IMR-90 (cell line): Measurements from ENCODE around the gene ARPC5. TPM values are rescaled to one million over a fixed set of nuclear protein-coding genes. Genes with fewer than 3 reads are reported as not detected.

Source experiments
- ATAC-seq: fragments of 200-7000 bp; cut with Tn5 transposase; 2 replicates; pipeline ENCODE4 v1.9.1; 2020; ENCODE audit warnings: low read depth, mild to moderate bottlenecking, moderate library complexity
- BruUV-seq: library from RNA; stranded (reverse); fragments of 400-500 nt; replicated peaks from 2 replicates; lab custom pipeline; 2021; lab: Mats Ljungman, UMichigan
- CTCF ChIA-PET: fragments of 300-600 bp; formaldehyde crosslinking; extraction: SDS; loops from one replicate; lab custom pipeline; 2021; ENCODE audit warnings: antibody characterized with exemption; lab: Yijun Ruan, JAX
- POLR2A ChIA-PET: fragments of 300-600 bp; sonication (Branson Sonifier 250); formaldehyde crosslinking; loops from one replicate; lab custom pipeline; 2022; ENCODE audit warnings: antibody characterized with exemption; ENCODE audit not compliant: unreplicated experiment; lab: Charles Lee
- DNase-seq: peaks from one replicate; pipeline ENCODE4 v3.0.0; 2013
- H2AFZ ChIP-seq: replicated peaks from 2 replicates; pipeline ENCODE3; 2013; ENCODE audit warnings: low read length, mild to moderate bottlenecking; ENCODE audit not compliant: poor library complexity
- H2AK5ac ChIP-seq: 2 replicates; pipeline ENCODE4 v1.6.1; 2013; ENCODE audit warnings: low read depth, low read length, inconsistent platforms
- H2AK9ac ChIP-seq: replicated peaks from 2 replicates; pipeline ENCODE3; 2013; ENCODE audit warnings: mild to moderate bottlenecking, low read depth, low read length, moderate library complexity; ENCODE audit not compliant: poor library complexity
- H2BK120ac ChIP-seq: 2 replicates; pipeline ENCODE4 v1.6.1; 2013; ENCODE audit warnings: low read depth, low read length, inconsistent platforms
- H2BK15ac ChIP-seq: 3 replicates; pipeline ENCODE4 v1.6.1; 2013; ENCODE audit warnings: low read depth, low read length, inconsistent platforms
- H2BK20ac ChIP-seq: 2 replicates; pipeline ENCODE4 v1.6.1; 2013; ENCODE audit warnings: low read depth, mild to moderate bottlenecking, inconsistent platforms, low read length, moderate library complexity
- H2BK5ac ChIP-seq: 2 replicates; pipeline ENCODE4 v1.6.1; 2013; ENCODE audit warnings: mild to moderate bottlenecking, low read depth, low read length, inconsistent platforms; ENCODE audit not compliant: poor library complexity, severe bottlenecking
- H3K14ac ChIP-seq: replicated peaks from 2 replicates; pipeline ENCODE4 v1.6.1; 2013; ENCODE audit warnings: low read depth, low read length, inconsistent platforms
- H3K18ac ChIP-seq: 2 replicates; pipeline ENCODE4 v1.6.1; 2013; ENCODE audit warnings: low read depth, low read length, control low read depth
- H3K23ac ChIP-seq: 2 replicates; pipeline ENCODE4 v1.6.1; 2013; ENCODE audit warnings: low read depth, low read length, inconsistent platforms
- H3K27ac ChIP-seq: 2 replicates; pipeline ENCODE4 v1.5.1; 2013; ENCODE audit warnings: mild to moderate bottlenecking, control low read depth, low read length; ENCODE audit not compliant: insufficient read depth
- H3K27me3 ChIP-seq: 2 replicates; pipeline ENCODE4 v1.6.1; 2013; ENCODE audit warnings: low read length; ENCODE audit not compliant: control insufficient read depth, insufficient read depth
- H3K36me3 ChIP-seq: 2 replicates; pipeline ENCODE4 v1.6.1; 2013; ENCODE audit warnings: low read length, mixed read lengths; ENCODE audit not compliant: control insufficient read depth, insufficient read depth
- H3K4ac ChIP-seq: 2 replicates; pipeline ENCODE4 v1.6.1; 2013; ENCODE audit warnings: low read depth, low read length, inconsistent platforms
- H3K4me1 ChIP-seq: 2 replicates; pipeline ENCODE4 v1.6.1; 2013; ENCODE audit warnings: low read length, mixed read lengths; ENCODE audit not compliant: control insufficient read depth, insufficient read depth
- H3K4me2 ChIP-seq: 2 replicates; pipeline ENCODE4 v1.6.1; 2013; ENCODE audit warnings: low read depth, mild to moderate bottlenecking, control low read depth, low read length, moderate library complexity
- H3K4me3 ChIP-seq: 2 replicates; pipeline ENCODE4 v1.5.1; 2013; ENCODE audit warnings: low read depth, mild to moderate bottlenecking, control low read depth, low read length, moderate library complexity; ENCODE audit not compliant: insufficient read depth
- H3K56ac ChIP-seq: 2 replicates; pipeline ENCODE4 v1.6.1; 2013; ENCODE audit warnings: low read length, inconsistent platforms; ENCODE audit not compliant: insufficient read depth; ENCODE audit errors: extremely low read depth
- H3K79me1 ChIP-seq, 2 experiments: 2 replicates each; pipeline ENCODE4 v1.6.1; 2013; ENCODE audit warnings: low read length in 2 of 2, inconsistent platforms in 1 of 2, low read depth in 1 of 2
- H3K9ac ChIP-seq: 2 replicates; pipeline ENCODE4 v1.6.1; 2013; ENCODE audit warnings: low read depth, low read length, control low read depth
- H3K9me1 ChIP-seq: 2 replicates; pipeline ENCODE4 v1.6.1; 2013; ENCODE audit warnings: low read length, inconsistent platforms; ENCODE audit not compliant: insufficient read depth
- H3K9me3 ChIP-seq: 2 replicates; pipeline ENCODE4 v1.6.1; 2013; ENCODE audit warnings: low read length; ENCODE audit not compliant: control insufficient read depth, insufficient read depth
- H4K20me1 ChIP-seq: 2 replicates; pipeline ENCODE4 v1.6.1; 2013; ENCODE audit warnings: low read length, inconsistent platforms; ENCODE audit not compliant: insufficient read depth
- H4K5ac ChIP-seq: 2 replicates; pipeline ENCODE4 v1.6.1; 2013; ENCODE audit warnings: mild to moderate bottlenecking, low read depth, low read length, control low read depth
- H4K8ac ChIP-seq, 2 experiments: 2 replicates each; pipeline ENCODE4 v1.6.1; 2013; ENCODE audit warnings: low read depth in 2 of 2, low read length in 2 of 2, control low read depth in 1 of 2, inconsistent platforms in 1 of 2
- H4K91ac ChIP-seq: 2 replicates; pipeline ENCODE4 v1.6.1; 2013; ENCODE audit warnings: low read depth, low read length, inconsistent platforms; ENCODE audit not compliant: insufficient read depth
- CEBPB ChIP-seq: IDR thresholded peaks from 2 replicates; pipeline ENCODE4 v1.6.1; 2012; ENCODE audit warnings: low read depth, low read length, improper control_type of control experiment
- CTCF ChIP-seq: conservative IDR thresholded peaks from 2 replicates; pipeline ENCODE4 v1.5.1; 2012; ENCODE audit warnings: mild to moderate bottlenecking, low read depth, low read length, improper control_type of control experiment
- ELK1 ChIP-seq: fragments of 150-350 bp; IDR thresholded peaks from 2 replicates; pipeline ENCODE4 v1.6.1; 2016; ENCODE audit warnings: low read depth, mild to moderate bottlenecking, low read length, moderate library complexity, borderline replicate concordance
- MXI1 ChIP-seq: IDR thresholded peaks from 2 replicates; pipeline ENCODE4 v1.6.1; 2012; ENCODE audit warnings: low read depth, mild to moderate bottlenecking, low read length, moderate library complexity, borderline replicate concordance
- RAD21 ChIP-seq: IDR thresholded peaks from 2 replicates; pipeline ENCODE4 v1.6.1; 2012; ENCODE audit warnings: low read length, improper control_type of control experiment
- SMC3 ChIP-seq: fragments of 150-350 bp; IDR thresholded peaks from 2 replicates; pipeline ENCODE4 v1.6.1; 2016; ENCODE audit warnings: low read depth, mild to moderate bottlenecking, antibody characterized with exemption, low read length, moderate library complexity
- USF2 ChIP-seq: fragments of 150-350 bp; IDR thresholded peaks from 2 replicates; pipeline ENCODE4 v1.6.1; 2017; ENCODE audit warnings: mild to moderate bottlenecking, antibody characterized with exemption, low read length, low read depth
- WGBS, 2 experiments: methylation state at CpG; one replicate each; pipeline versions ENCODE4 v1.1.5 to v1.1.7; 2013; ENCODE audit warnings: missing lambda C conversion rate in 2 of 2; ENCODE audit not compliant: insufficient read length in 1 of 2; ENCODE audit errors: extremely low coverage in 2 of 2; 5-methylcytosine and 5-hydroxymethylcytosine counted together
- dilution Hi-C: fragments of 300-500 bp; cut with HindIII; formaldehyde crosslinking; loops from one replicate; pipeline ENCODE4 v1.14.3; 2018; ENCODE audit warnings: low sequenced_read_pairs; ENCODE audit not compliant: unreplicated experiment
- in situ Hi-C: fragments of 300-500 bp; cut with MboI; formaldehyde crosslinking; loops from 3 replicates; pipeline ENCODE4 v1.14.3; 2019; ENCODE audit warnings: low sequenced_read_pairs, inconsistent platforms, mixed read lengths
- intact Hi-C: fragments of 100-400 bp; cut with micrococcal nuclease; formaldehyde crosslinking; loops from 2 replicates; pipeline ENCODE4 v1.10.0; 2022
- polyA plus RNA-seq, 3 experiments: library from polyadenylated mRNA; depleted of rRNA; stranded (reverse); fragments of >200 nt; gene quantifications; 2 replicates each; pipeline ENCODE4 v1.2.3, GENCODE V29; 2012; ENCODE audit warnings: low replicate concordance in 1 of 3
- total RNA-seq: library from RNA; depleted of rRNA; stranded (reverse); fragments of >200 nt; gene quantifications from 2 replicates; pipeline ENCODE4 v1.2.3, GENCODE V29; 2012

The ARPC5 gene
- total and polyA plus RNA-seq, 2 of the 4 experiments (the other 2 are of a cell fraction): 132 to 212 TPM

- peaks cover 9% of the 10 kb centered on the region for H3K36me3 ChIP-seq
- TF ChIP-seq CTCF: peak; percentile 73
- no peak for TF ChIP-seq MXI1
- TF ChIP-seq USF2: no peak
- peak; percentile 85 for TF ChIP-seq RAD21
- TF ChIP-seq CEBPB: 0 out of 2 replicates have a peak, but pooled peaks have one; percentile 29
- peak; percentile 59 for TF ChIP-seq SMC3
- no peak for TF ChIP-seq ELK1
- peaks cover 14% of the 10 kb centered on the region for H4K20me1 ChIP-seq
- no peak overlapping the region for H3K56ac ChIP-seq
- in situ Hi-C loops: loop anchor here (10.0 kb wide), 2 partner anchors 148 to 338 kb away; partner anchors contain the start of gene SMG7
- H4K91ac ChIP-seq: no peak overlapping the region
- no peak overlapping the region for H2AK5ac ChIP-seq
- peaks cover 3% of the 10 kb centered on the region for H3K4me1 ChIP-seq
- dilution Hi-C loops: no loop called here
- H2BK20ac ChIP-seq: no peak overlapping the region
- CTCF ChIA-PET: interaction anchor here (1.1 kb wide), 1 partner anchor 14 kb away, joined by 5 read pairs; no protein-coding TSS in a partner anchor
- no peak overlapping the region for H2BK15ac ChIP-seq
- H3K9me3 ChIP-seq: no peaks in the 10 kb centered on the region
- H2AFZ ChIP-seq: no peak overlapping the region
- H3K4me2 ChIP-seq: no peak overlapping the region
- H2BK5ac ChIP-seq: no peak overlapping the region
- peak; percentile 86 for ATAC-seq
- no peaks in the 10 kb centered on the region for H3K9me1 ChIP-seq
- H3K23ac ChIP-seq: no peak overlapping the region
- no peak overlapping the region for H2AK9ac ChIP-seq
- peak; percentile 78 for DNase-seq
- H3K9ac ChIP-seq: no peak overlapping the region
- H4K8ac ChIP-seq: no peak overlapping the region
- WGBS, 2 experiments: 96% methylated on average over 4 of the region's 10 CpGs; no CpG with 5 or more reads in 1 of the 2 experiments
- intact Hi-C loops: loop anchor here (1.0 to 2.0 kb wide), 5 partner anchors 13 to 342 kb away; no protein-coding TSS in a partner anchor
- no peak overlapping the region for H3K14ac ChIP-seq
- H3K27ac ChIP-seq: no peak overlapping the region
- H3K4me3 ChIP-seq: no peak overlapping the region
- H3K18ac ChIP-seq: no peak overlapping the region
- no peak overlapping the region for H2BK120ac ChIP-seq
- no TSS peak for BruUV-seq
- POLR2A ChIA-PET: no interaction called here
- no peak overlapping the region for H4K5ac ChIP-seq
- no peak overlapping the region for H3K4ac ChIP-seq
- peaks cover 3 to 25% of the 10 kb centered on the region in 2 experiments; a peak in 3 of 4 replicates for H3K79me1 ChIP-seq
- no peaks in the 10 kb centered on the region for H3K27me3 ChIP-seq
Observed at GRCh38 chr1:183622884-183623785, 12.4 kb downstream of the ARPC5 start.
